ENCODE results near the gene HNRNPUL1. TPM values are rescaled to one million over a fixed set of nuclear protein-coding genes. Genes with fewer than 3 reads are reported as not detected.

Gene HNRNPUL1
- total and polyA plus RNA-seq, 2 of the 8 experiments (the other 6 are each of a cell fraction or from before 2014, with no cell fraction given): 99.5 to 264 TPM

GRCh38 chr19:41311072-41311471 is 46.9 kb downstream of the HNRNPUL1 start:
- peaks cover 0 to 10% (median under 1%) of the 10 kb centered on the region in 4 experiments; a peak in 3 of 7 replicates for H3K4me1 ChIP-seq (replicated peaks in 1 of 4; ENCODE audit: control insufficient read depth in 3 of 4, insufficient read depth in 4 of 4, low read length in 3 of 4)
- H2AFZ ChIP-seq (ENCODE audit: low read length): no peak overlapping the region
- WGBS, 2 experiments (ENCODE audit: extremely low coverage in 1 of 2, insufficient coverage in 1 of 2, insufficient read length in 1 of 2, insufficient replicate concordance in 2 of 2, low coverage in 1 of 2, low lambda C conversion rate in 2 of 2, missing lambda C conversion rate in 1 of 2): 86% methylated on average over 5 of the region's 5 CpGs; no CpG with 5 or more reads in 1 of the 2 experiments
- H3K79me2 ChIP-seq (ENCODE audit: control insufficient read depth in 1 of 2, insufficient read depth in 2 of 2, low read length in 2 of 2): peaks cover 0 to 8% of the 10 kb centered on the region in 2 experiments; a peak in 2 of 4 replicates
- no peak overlapping the region for H2BK5ac ChIP-seq (ENCODE audit: low read depth, low read length)
- H3K56ac ChIP-seq (replicated peaks; ENCODE audit: insufficient read length, low read depth, low read length): no peak overlapping the region
- no peak overlapping the region for H3K18ac ChIP-seq (ENCODE audit: extremely low read depth, low read length)
- DNase-seq (ENCODE audit: low read depth in 1 of 2, low spot score in 2 of 2): no peak
- no peak overlapping the region for H4K5ac ChIP-seq (ENCODE audit: insufficient read length, low read depth, low read length)
- no peak overlapping the region for H2AK5ac ChIP-seq (ENCODE audit: low read depth, low read length)
- no peak overlapping the region for H3K23ac ChIP-seq (ENCODE audit: insufficient read length)
- TF ChIP-seq POLR2AphosphoS5 (IDR thresholded peaks at IDR 0.05; ENCODE audit: low read depth, low read length): no peak
- TF ChIP-seq EP300 (IDR thresholded peaks at IDR 0.05; ENCODE audit: borderline replicate concordance in 1 of 2, low read depth in 2 of 2, low read length in 2 of 2): no peak
- TF ChIP-seq FOSL1 (IDR thresholded peaks at IDR 0.05; ENCODE audit: insufficient read depth, low read depth, low read length): no peak
- TF ChIP-seq KDM1A (IDR thresholded peaks at IDR 0.05; ENCODE audit: borderline replicate concordance, low read length): no peak
- no peak for TF ChIP-seq CTBP2 (IDR thresholded peaks at IDR 0.05; ENCODE audit: borderline replicate concordance, insufficient read depth, insufficient read length, low read length)
- TF ChIP-seq HDAC2 (IDR thresholded peaks at IDR 0.05; ENCODE audit: borderline replicate concordance in 1 of 2, low read depth in 2 of 2, low read length in 2 of 2): no peak
- TF ChIP-seq HDAC6 (IDR thresholded peaks at IDR 0.05; ENCODE audit: low read depth, low read length): no peak
- no peak for TF ChIP-seq BRCA1 (IDR thresholded peaks at IDR 0.05; ENCODE audit: low read depth, low read length)
- no peak for TF ChIP-seq USF2 (IDR thresholded peaks at IDR 0.05; ENCODE audit: low read length)
- TF ChIP-seq RNF2 (IDR thresholded peaks at IDR 0.05; ENCODE audit: borderline replicate concordance, low read depth, low read length, missing control alignments, poor library complexity, severe bottlenecking): no peak
- ChIA-PET CTCF (ENCODE audit: partially characterized antibody) (interaction anchor here (2.1 kb wide), 1 partner anchor 11 kb away, joined by 15 read pairs; no protein-coding TSS in a partner anchor), POLR2A (ENCODE audit: partially characterized antibody) (interaction anchor here (0.9 to 22.6 kb wide), 9 partner anchors 11 to 118 kb away, joined by 3 to 579 read pairs (median 3); partner anchors contain the start of genes AXL, CYP2S1 and HNRNPUL1)
- peaks cover 0 to 5% of the 10 kb centered on the region in 2 experiments for H4K20me1 ChIP-seq (replicated peaks in 1 of 2; ENCODE audit: control insufficient read depth in 1 of 2, insufficient read depth in 2 of 2, low read length in 2 of 2)
- no peak overlapping the region for H3K14ac ChIP-seq (ENCODE audit: insufficient read length)
- H3K4me3 ChIP-seq (ENCODE audit: extremely low read depth in 1 of 4, insufficient read depth in 2 of 4, low read depth in 3 of 4, low read length in 4 of 4): peak overlapping the region; percentile 62 to 91 (median 77); a peak in 7 of 8 replicates
- no peak overlapping the region for H4K91ac ChIP-seq (replicated peaks; ENCODE audit: insufficient read length, low read length)
- H3K4me2 ChIP-seq (ENCODE audit: insufficient read depth in 1 of 2, low read depth in 2 of 2, low read length in 2 of 2): peak overlapping the region; percentile 80 to 83
- H3K27me3 ChIP-seq (replicated peaks in 1 of 4; ENCODE audit: control insufficient read depth in 3 of 4, extremely low read depth in 1 of 4, insufficient read depth in 3 of 4, low read length in 3 of 4): no peaks in the 10 kb centered on the region
- no peak overlapping the region for H2BK20ac ChIP-seq (ENCODE audit: low read length)
- H2BK15ac ChIP-seq (ENCODE audit: low read length): no peak overlapping the region
- peaks cover 7% of the 10 kb centered on the region; the same call in 1 of the 2 replicates for H3K79me1 ChIP-seq (ENCODE audit: low read depth, low read length)
- H3K9me3 ChIP-seq (ENCODE audit: insufficient read depth in 2 of 2, low read depth in 1 of 2, low read length in 1 of 2): no peaks in the 10 kb centered on the region
- H3K36me3 ChIP-seq (ENCODE audit: control insufficient read depth in 2 of 4, insufficient read depth in 4 of 4, low read length in 3 of 4): peaks cover 7 to 21% (median 10%) of the 10 kb centered on the region in 4 experiments; a peak in 6 of 8 replicates
- no peak overlapping the region for H2BK120ac ChIP-seq (replicated peaks; ENCODE audit: low read depth, low read length)
- no peak overlapping the region for H2BK12ac ChIP-seq (ENCODE audit: low read depth, low read length)
- FAIRE-seq: no peak
- H4K8ac ChIP-seq (ENCODE audit: extremely low read depth, insufficient read depth, low read length): no peak overlapping the region
- no peak overlapping the region for H3K4ac ChIP-seq (replicated peaks; ENCODE audit: insufficient read length, low read depth, low read length)
- peak overlapping the region in 1 of 4 experiments; percentile 93; a peak in 1 of 7 replicates for H3K9ac ChIP-seq (replicated peaks in 1 of 4; ENCODE audit: extremely low read depth in 1 of 4, low read depth in 3 of 4, low read length in 3 of 4)
- H3K23me2 ChIP-seq (ENCODE audit: low read depth, low read length): peaks cover 7% of the 10 kb centered on the region
- H3K27ac ChIP-seq (ENCODE audit: low read depth, low read length): no peak overlapping the region
